Upper lobe of left lung (tissue), 6 donors: ENCODE data around the gene REP15. TPM values are rescaled to one million over a fixed set of nuclear protein-coding genes. Genes with fewer than 3 reads are reported as not detected.

Source experiments
- ATAC-seq, 2 donors: fragments of 200-7000 bp; cut with Tn5 transposase; one replicate each; pipeline ENCODE4 v1.9.1; 2022; ENCODE audit warnings: mild to moderate bottlenecking in 2 of 2, moderate library complexity in 2 of 2; ENCODE audit not compliant: low FRiP score in 2 of 2
- DNase-seq, 2 donors: peaks; one replicate each; pipeline ENCODE4 v3.0.0-alpha.2; 2019 to 2020
- H3K27ac ChIP-seq, 4 donors: fragments of 200-600 bp; sonication (generic); one replicate each; pipeline ENCODE4 v1.5.1; 2016 to 2019
- H3K27me3 ChIP-seq, 4 donors: fragments of 200-600 bp; sonication (generic); one replicate each; pipeline ENCODE4 v1.5.1; 2017 to 2019
- H3K36me3 ChIP-seq, 4 donors: fragments of 200-600 bp; sonication (generic); one replicate each; pipeline ENCODE4 v1.5.1; 2016 to 2019
- H3K4me1 ChIP-seq, 4 donors: fragments of 200-600 bp; sonication (generic); one replicate each; pipeline ENCODE4 v1.5.1; 2018 to 2019
- H3K4me3 ChIP-seq, 4 donors: fragments of 200-600 bp; sonication (generic); one replicate each; pipeline ENCODE4 v1.5.1; 2017 to 2019; ENCODE audit warnings: mild to moderate bottlenecking in 2 of 4, moderate library complexity in 1 of 4
- H3K9me3 ChIP-seq, 4 donors: fragments of 200-600 bp; sonication (generic); one replicate each; pipeline ENCODE4 v1.5.1; 2018 to 2019
- EP300 ChIP-seq, 4 donors: sonication (generic); formaldehyde crosslinking; IDR thresholded peaks; one replicate each; pipeline ENCODE4 v1.5.1; 2017; ENCODE audit warnings: antibody characterized with exemption in 4 of 4, control low read depth in 2 of 4
- POLR2A ChIP-seq, 4 donors: fragments of 450-650 bp; IDR thresholded peaks; one replicate each; pipeline ENCODE4 v1.5.1; 2016 to 2017; ENCODE audit warnings: antibody characterized with exemption in 4 of 4, mild to moderate bottlenecking in 2 of 4
- POLR2AphosphoS5 ChIP-seq, 2 donors: sonication (generic); formaldehyde crosslinking; IDR thresholded peaks; one replicate each; pipeline ENCODE4 v1.5.1; 2017; ENCODE audit warnings: antibody characterized with exemption in 2 of 2
- WGBS, 2 donors: methylation state at CpG; one replicate each; pipeline ENCODE4 v1.1.5; 2017 to 2018; 5-methylcytosine and 5-hydroxymethylcytosine counted together
- total RNA-seq, 6 donors: library from RNA; depleted of rRNA in 4 of 6; stranded (reverse); fragments of >200 nt in 4 of 6; gene quantifications; one replicate each; pipeline versions ENCODE4 v1.1.0 to v1.2.1, GENCODE V29; 2016 to 2021
- TF ChIP-seq, protein P1 (sequence below), 6 experiments: fragments of 450-650 bp in 4 of 6; fragments of 200-600 bp in 2 of 6; sonication (generic) in 2 of 6; IDR thresholded peaks; one replicate each; pipeline ENCODE4 v1.5.1; 2016 to 2019; ENCODE audit warnings: antibody characterized with exemption in 6 of 6
- donor health status: DM: no; HTN: no; CAD: no; lungs with moderate emphysema.
- donor health status: DM: no; HTN: yes; CAD: no; lungs with severe emphysema.

Gene REP15
- total RNA-seq, 6 donors from 2014 or later: 1.1 to 4.4 (median 3.2) TPM

DNA sequence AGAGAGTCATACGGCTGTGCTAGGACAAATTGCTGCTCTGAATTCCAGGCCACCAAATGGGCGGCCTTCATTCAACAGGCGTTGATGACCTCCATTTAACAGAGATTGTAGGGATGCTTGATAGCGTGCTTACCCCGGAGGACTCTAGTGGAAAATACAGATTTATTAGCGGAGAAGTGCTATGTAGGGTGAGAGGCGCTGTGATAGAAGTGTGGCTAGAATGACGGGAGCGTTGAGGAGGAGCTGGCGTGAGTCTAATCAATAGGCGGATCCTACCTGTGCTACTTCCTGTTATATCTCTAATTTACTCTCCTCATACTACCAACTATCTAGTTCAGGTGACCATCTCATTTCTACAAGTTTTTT, 15.1 kb downstream of the REP15 start:
- DNase-seq (no peak), ATAC-seq (peak in 1 of 2 donors; percentile 1)
- Histone ChIP-seq H3K36me3 (peaks cover 2 to 16% (median 4%) of the 10 kb centered on the region in 4 donors), H3K27ac (peak overlapping the region; percentile 78 to 88 (median 85)), H3K4me3 (peak overlapping the region; percentile 75 to 97 (median 92)), H3K4me1 (peaks cover 14 to 26% (median 17%) of the 10 kb centered on the region in 4 donors), H3K27me3 (no peaks in the 10 kb centered on the region), H3K9me3 (no peaks in the 10 kb centered on the region)
- 0 to 1% methylated on average over 11 of the region's 11 CpGs for WGBS, 2 donors
- no peak for TF ChIP-seq POLR2AphosphoS5 (IDR thresholded peaks at IDR 0.05)

DNA sequence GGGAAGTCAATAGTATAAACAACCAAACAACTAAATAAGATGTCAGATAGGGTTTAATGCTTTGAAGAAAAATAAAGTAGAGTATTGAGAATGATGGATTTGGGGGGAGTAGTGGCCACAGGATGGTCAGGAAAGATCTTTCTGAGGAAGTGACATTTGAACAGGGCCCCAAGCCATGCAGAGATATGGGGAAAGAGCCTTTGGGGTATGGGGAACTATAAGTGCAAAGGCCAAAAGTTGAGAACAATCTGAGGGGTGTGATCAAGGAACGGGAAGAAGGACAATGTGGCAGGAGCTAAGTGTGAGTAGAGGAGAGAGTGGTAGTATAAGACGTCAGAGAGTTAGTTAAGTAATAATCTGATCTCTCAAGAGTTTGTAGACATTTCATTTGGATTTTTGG, 15.7 kb downstream of the REP15 start:
- no peak for ATAC-seq
- WGBS, 2 donors: 61 to 66% methylated on average over 2 of the region's 2 CpGs

GRCh38 chr12:27723212-27723611, 27.0 kb downstream of the REP15 start:
- ATAC-seq (no peak), DNase-seq (no peak)
- H3K36me3 ChIP-seq: peaks cover 0 to 86% (median 20%) of the 10 kb centered on the region in 4 donors
- no peak overlapping the region for H3K4me3 ChIP-seq
- H3K27ac ChIP-seq: no peak overlapping the region
- TF ChIP-seq EP300 (IDR thresholded peaks at IDR 0.05) (no peak), POLR2A (IDR thresholded peaks at IDR 0.05) (no peak), POLR2AphosphoS5 (IDR thresholded peaks at IDR 0.05) (no peak)
- TF ChIP-seq, protein P1, sequence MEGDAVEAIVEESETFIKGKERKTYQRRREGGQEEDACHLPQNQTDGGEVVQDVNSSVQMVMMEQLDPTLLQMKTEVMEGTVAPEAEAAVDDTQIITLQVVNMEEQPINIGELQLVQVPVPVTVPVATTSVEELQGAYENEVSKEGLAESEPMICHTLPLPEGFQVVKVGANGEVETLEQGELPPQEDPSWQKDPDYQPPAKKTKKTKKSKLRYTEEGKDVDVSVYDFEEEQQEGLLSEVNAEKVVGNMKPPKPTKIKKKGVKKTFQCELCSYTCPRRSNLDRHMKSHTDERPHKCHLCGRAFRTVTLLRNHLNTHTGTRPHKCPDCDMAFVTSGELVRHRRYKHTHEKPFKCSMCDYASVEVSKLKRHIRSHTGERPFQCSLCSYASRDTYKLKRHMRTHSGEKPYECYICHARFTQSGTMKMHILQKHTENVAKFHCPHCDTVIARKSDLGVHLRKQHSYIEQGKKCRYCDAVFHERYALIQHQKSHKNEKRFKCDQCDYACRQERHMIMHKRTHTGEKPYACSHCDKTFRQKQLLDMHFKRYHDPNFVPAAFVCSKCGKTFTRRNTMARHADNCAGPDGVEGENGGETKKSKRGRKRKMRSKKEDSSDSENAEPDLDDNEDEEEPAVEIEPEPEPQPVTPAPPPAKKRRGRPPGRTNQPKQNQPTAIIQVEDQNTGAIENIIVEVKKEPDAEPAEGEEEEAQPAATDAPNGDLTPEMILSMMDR (IDR thresholded peaks at IDR 0.05): no peak
- H3K27me3 ChIP-seq: no peaks in the 10 kb centered on the region
- H3K4me1 ChIP-seq: no peaks in the 10 kb centered on the region
- WGBS, 2 donors: 85 to 92% methylated on average over 1 of the region's 1 CpG
- no peaks in the 10 kb centered on the region for H3K9me3 ChIP-seq

More for the DNA sequence above, 15.7 kb downstream of the REP15 start:
- H3K4me1 ChIP-seq: peaks cover 14 to 26% (median 17%) of the 10 kb centered on the region in 4 donors
- H3K9me3 ChIP-seq: no peaks in the 10 kb centered on the region
- DNase-seq: no peak
- TF ChIP-seq, protein P1 (IDR thresholded peaks at IDR 0.05): no peak
- TF ChIP-seq EP300 (IDR thresholded peaks at IDR 0.05): no peak
- no peak for TF ChIP-seq POLR2AphosphoS5 (IDR thresholded peaks at IDR 0.05)
- TF ChIP-seq POLR2A (IDR thresholded peaks at IDR 0.05): no peak
- peak overlapping the region in 1 of 4 donors; percentile 75 for H3K4me3 ChIP-seq
- H3K36me3 ChIP-seq: peaks cover 8 to 23% (median 10%) of the 10 kb centered on the region in 4 donors
- no peaks in the 10 kb centered on the region for H3K27me3 ChIP-seq
- H3K27ac ChIP-seq: no peak overlapping the region

DNA sequence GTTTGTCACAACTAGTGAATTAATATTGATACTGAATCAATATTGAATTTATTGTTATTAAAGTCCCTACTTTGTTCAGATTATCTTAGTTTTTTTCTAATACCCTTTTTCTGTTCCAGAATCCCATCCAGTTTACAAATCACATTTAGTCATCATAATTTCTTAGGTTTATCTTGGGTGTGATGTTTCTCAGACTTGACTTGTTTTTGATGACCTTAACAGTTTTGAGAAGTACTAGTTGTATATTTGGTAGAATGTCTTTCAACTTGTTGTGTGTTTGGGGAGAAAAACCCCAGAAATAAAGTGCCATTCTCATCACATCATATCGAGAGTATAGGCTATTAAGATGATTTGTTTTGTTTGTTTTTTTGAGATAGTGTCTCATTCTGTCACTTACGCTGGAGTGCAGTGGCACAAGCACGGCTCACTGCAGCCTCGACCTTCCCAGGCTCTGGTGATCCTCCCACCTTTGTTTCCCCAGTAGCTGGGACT, 33.9 kb downstream of the REP15 start:
- TF ChIP-seq, protein P1 (IDR thresholded peaks at IDR 0.05): no peak
- TF ChIP-seq EP300 (IDR thresholded peaks at IDR 0.05): no peak
- TF ChIP-seq POLR2AphosphoS5 (IDR thresholded peaks at IDR 0.05): no peak
- no peak for TF ChIP-seq POLR2A (IDR thresholded peaks at IDR 0.05)
- Histone ChIP-seq H3K27ac (no peak overlapping the region), H3K4me3 (no peak overlapping the region), H3K9me3 (no peaks in the 10 kb centered on the region), H3K4me1 (no peaks in the 10 kb centered on the region), H3K27me3 (no peaks in the 10 kb centered on the region), H3K36me3 (peaks cover 0 to 47% (median under 1%) of the 10 kb centered on the region in 4 donors)
- 95% methylated on average over 4 of the region's 4 CpGs for WGBS, 2 donors
- no peak for DNase-seq
- no peak for ATAC-seq

GRCh38 chr12:27732281-27732680, 36.0 kb downstream of the REP15 start:
- H3K27me3 ChIP-seq: no peaks in the 10 kb centered on the region
- no peaks in the 10 kb centered on the region for H3K9me3 ChIP-seq
- H3K4me1 ChIP-seq: no peaks in the 10 kb centered on the region
- H3K36me3 ChIP-seq: peaks cover 0 to 36% (median under 1%) of the 10 kb centered on the region in 4 donors
- H3K4me3 ChIP-seq: no peak overlapping the region
- no peak overlapping the region for H3K27ac ChIP-seq
- ATAC-seq (no peak), DNase-seq (no peak)
- TF ChIP-seq EP300 (IDR thresholded peaks at IDR 0.05) (no peak), POLR2AphosphoS5 (IDR thresholded peaks at IDR 0.05) (no peak)
- TF ChIP-seq, protein P1 (IDR thresholded peaks at IDR 0.05): peak in 1 of 6 experiments; percentile 5
- WGBS, 2 donors: 76 to 81% methylated on average over 2 of the region's 2 CpGs
